Lower leg skin (tissue), 3 donors: ENCODE measurements around the gene SMIM28.

ENCODE experiments used
- POLR2A ChIP-seq, 2 donors: fragments of 450-650 bp; IDR thresholded peaks; one replicate each; pipeline ENCODE4 v1.6.1; 2016 to 2017; ENCODE audit warnings: antibody characterized with exemption in 2 of 2, mild to moderate bottlenecking in 1 of 2, moderate library complexity in 1 of 2
- TF ChIP-seq, protein P1 (sequence below), 3 donors: fragments of 450-650 bp; IDR thresholded peaks; one replicate each; pipeline ENCODE4 v1.5.1; 2016; ENCODE audit warnings: antibody characterized with exemption in 3 of 3, mild to moderate bottlenecking in 3 of 3, moderate library complexity in 2 of 3

DNA sequence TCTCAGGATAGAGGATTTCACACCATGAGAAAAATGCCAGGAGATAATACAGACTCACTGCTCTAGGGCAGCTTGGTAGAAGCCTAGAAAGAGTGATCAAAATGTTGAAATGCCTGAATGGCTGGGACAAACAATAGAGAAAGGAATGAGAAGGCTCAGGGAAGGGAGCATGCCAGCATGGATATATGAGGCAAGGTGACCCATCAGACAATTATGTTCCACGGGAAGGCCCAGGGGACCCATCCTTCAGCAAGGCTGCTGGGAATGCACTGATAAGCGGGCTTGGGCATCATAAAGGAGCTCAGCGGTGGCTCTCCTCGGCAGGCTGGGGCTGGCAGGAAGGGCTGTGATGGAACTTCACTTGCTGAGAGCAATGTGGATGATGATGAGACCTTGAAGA, 38.5 kb downstream of the SMIM28 start:
- TF ChIP-seq, protein P1, sequence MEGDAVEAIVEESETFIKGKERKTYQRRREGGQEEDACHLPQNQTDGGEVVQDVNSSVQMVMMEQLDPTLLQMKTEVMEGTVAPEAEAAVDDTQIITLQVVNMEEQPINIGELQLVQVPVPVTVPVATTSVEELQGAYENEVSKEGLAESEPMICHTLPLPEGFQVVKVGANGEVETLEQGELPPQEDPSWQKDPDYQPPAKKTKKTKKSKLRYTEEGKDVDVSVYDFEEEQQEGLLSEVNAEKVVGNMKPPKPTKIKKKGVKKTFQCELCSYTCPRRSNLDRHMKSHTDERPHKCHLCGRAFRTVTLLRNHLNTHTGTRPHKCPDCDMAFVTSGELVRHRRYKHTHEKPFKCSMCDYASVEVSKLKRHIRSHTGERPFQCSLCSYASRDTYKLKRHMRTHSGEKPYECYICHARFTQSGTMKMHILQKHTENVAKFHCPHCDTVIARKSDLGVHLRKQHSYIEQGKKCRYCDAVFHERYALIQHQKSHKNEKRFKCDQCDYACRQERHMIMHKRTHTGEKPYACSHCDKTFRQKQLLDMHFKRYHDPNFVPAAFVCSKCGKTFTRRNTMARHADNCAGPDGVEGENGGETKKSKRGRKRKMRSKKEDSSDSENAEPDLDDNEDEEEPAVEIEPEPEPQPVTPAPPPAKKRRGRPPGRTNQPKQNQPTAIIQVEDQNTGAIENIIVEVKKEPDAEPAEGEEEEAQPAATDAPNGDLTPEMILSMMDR (IDR thresholded peaks at IDR 0.05) = no peak
- TF ChIP-seq POLR2A (IDR thresholded peaks at IDR 0.05) = no peak
